Cardiac muscle cell (in vitro differentiated cells and primary cell): ENCODE measurements around the gene TSPYL2. TPM values are rescaled to one million over a fixed set of nuclear protein-coding genes. Genes with fewer than 3 reads are reported as not detected.
A peak's percentile ranks its signal among the peaks of the same experiment; 100 is the strongest.

Experiments used
- DNase-seq, 2 donors: peaks; one replicate each; pipeline versions ENCODE4 v3.0.0 to v3.0.0-alpha.2; 2010 to 2017; ENCODE audit warnings: low read depth in 1 of 2, low spot score in 1 of 2
- H3K27ac ChIP-seq: fragments of 200-600 bp; sonication (generic); 2 replicates; pipeline ENCODE4 v1.5.1; 2016
- H3K27me3 ChIP-seq: fragments of 200-600 bp; sonication (generic); 2 replicates; pipeline ENCODE4 v1.6.0; 2016; ENCODE audit warnings: control low read depth
- H3K36me3 ChIP-seq: fragments of 200-600 bp; sonication (generic); 2 replicates; pipeline ENCODE4 v1.5.1; 2016; ENCODE audit warnings: control low read depth
- H3K4me1 ChIP-seq: fragments of 200-600 bp; sonication (generic); 2 replicates; pipeline ENCODE4 v1.8.1; 2017; ENCODE audit warnings: low read depth, mild to moderate bottlenecking, mixed run types
- H3K4me3 ChIP-seq: fragments of 200-600 bp; sonication (generic); 2 replicates; pipeline ENCODE4 v1.5.1; 2016; ENCODE audit warnings: mild to moderate bottlenecking
- H3K9me3 ChIP-seq: fragments of 200-600 bp; sonication (generic); 2 replicates; pipeline ENCODE4 v1.5.1; 2017; ENCODE audit warnings: low read depth, mild to moderate bottlenecking, control low read depth
- polyA plus RNA-seq: library from polyadenylated mRNA; unstranded; fragments of >200 nt; fragmentation: Nextera tagmentation; extraction: Ambion mirVana; gene quantifications from 2 replicates; pipeline ENCODE4 v1.2.1, GENCODE V29; 2016
- total RNA-seq: library from RNA; depleted of rRNA; stranded (reverse); fragments of >200 nt; gene quantifications from 2 replicates; pipeline ENCODE4 v1.2.3, GENCODE V29; 2016
- TF ChIP-seq, protein P1 (sequence below): IDR thresholded peaks from 2 replicates; pipeline ENCODE4 v1.5.1; 2012; ENCODE audit warnings: low read depth, mild to moderate bottlenecking, low read length

Gene TSPYL2
- total and polyA plus RNA-seq, 2 experiments from 2014 or later = 36.8 to 50.8 TPM

DNA sequence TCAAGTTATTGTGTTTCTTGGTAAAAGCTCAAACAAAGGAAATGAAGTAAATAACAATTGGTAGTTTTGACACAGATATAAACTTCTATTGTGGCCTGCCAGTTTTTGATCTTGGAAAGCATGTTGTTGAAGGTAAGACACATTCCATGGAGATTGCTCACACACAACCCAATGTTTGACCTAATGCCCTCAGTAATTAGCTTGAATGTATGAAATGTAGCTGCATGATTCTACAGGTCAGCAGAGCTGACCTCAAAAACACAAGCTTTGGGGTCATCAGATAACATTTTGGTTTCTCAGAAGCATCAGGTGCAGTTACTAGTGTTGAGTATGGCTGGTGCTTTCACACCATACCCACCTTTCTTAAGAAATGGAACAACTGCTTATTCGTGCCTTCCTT is 17.1 kb upstream of the TSPYL2 start:
- TF ChIP-seq, protein P1, sequence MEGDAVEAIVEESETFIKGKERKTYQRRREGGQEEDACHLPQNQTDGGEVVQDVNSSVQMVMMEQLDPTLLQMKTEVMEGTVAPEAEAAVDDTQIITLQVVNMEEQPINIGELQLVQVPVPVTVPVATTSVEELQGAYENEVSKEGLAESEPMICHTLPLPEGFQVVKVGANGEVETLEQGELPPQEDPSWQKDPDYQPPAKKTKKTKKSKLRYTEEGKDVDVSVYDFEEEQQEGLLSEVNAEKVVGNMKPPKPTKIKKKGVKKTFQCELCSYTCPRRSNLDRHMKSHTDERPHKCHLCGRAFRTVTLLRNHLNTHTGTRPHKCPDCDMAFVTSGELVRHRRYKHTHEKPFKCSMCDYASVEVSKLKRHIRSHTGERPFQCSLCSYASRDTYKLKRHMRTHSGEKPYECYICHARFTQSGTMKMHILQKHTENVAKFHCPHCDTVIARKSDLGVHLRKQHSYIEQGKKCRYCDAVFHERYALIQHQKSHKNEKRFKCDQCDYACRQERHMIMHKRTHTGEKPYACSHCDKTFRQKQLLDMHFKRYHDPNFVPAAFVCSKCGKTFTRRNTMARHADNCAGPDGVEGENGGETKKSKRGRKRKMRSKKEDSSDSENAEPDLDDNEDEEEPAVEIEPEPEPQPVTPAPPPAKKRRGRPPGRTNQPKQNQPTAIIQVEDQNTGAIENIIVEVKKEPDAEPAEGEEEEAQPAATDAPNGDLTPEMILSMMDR = no peak
- no peak for DNase-seq
- Histone ChIP-seq H3K27ac (no peak overlapping the region), H3K27me3 (no peaks in the 10 kb centered on the region), H3K4me1 (no peaks in the 10 kb centered on the region), H3K9me3 (no peaks in the 10 kb centered on the region), H3K4me3 (no peak overlapping the region), H3K36me3 (no peaks in the 10 kb centered on the region)

DNA sequence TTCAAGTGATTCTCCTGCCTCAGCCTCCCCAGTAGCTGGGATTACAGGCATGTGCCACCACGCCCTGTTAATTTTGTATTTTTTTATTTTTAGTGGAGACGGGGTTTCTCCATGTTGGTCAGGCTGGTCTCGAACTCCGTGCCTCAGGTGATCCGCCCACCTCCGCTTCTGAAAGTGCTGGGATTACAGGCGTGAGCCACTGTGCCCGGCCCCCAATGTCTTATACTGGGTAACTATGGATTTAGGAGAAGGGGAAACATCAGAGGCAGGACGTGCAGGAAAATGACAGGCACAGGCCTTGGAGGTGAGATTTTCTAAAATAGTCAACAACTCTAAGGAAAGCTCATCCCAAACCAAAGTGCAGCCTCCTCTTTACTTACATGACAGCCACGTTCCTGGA is 11.1 kb upstream of the TSPYL2 start:
- Histone ChIP-seq H3K4me3 (no peak overlapping the region), H3K36me3 (no peaks in the 10 kb centered on the region), H3K4me1 (no peaks in the 10 kb centered on the region), H3K27ac (no peak overlapping the region), H3K27me3 (no peaks in the 10 kb centered on the region), H3K9me3 (no peaks in the 10 kb centered on the region)
- DNase-seq = no peak
- TF ChIP-seq, protein P1 = no peak

GRCh38 chrX:53071604-53072417 is 10.4 kb upstream of the TSPYL2 start:
- Histone ChIP-seq H3K4me3 (peak overlapping the region; percentile 21), H3K9me3 (no peaks in the 10 kb centered on the region), H3K27ac (no peak overlapping the region), H3K27me3 (no peaks in the 10 kb centered on the region), H3K4me1 (no peaks in the 10 kb centered on the region), H3K36me3 (no peaks in the 10 kb centered on the region)
- DNase-seq = peak; percentile 62 to 73
- TF ChIP-seq, protein P1 = peak; percentile 61

GRCh38 chrX:53072418-53073114 is 9.6 kb upstream of the TSPYL2 start:
- no peaks in the 10 kb centered on the region for H3K9me3 ChIP-seq
- no peaks in the 10 kb centered on the region for H3K27me3 ChIP-seq
- no peaks in the 10 kb centered on the region for H3K4me1 ChIP-seq
- DNase-seq = no peak
- H3K4me3 ChIP-seq = no peak overlapping the region
- H3K36me3 ChIP-seq = no peaks in the 10 kb centered on the region
- TF ChIP-seq, protein P1 = no peak
- no peak overlapping the region for H3K27ac ChIP-seq

- Histone ChIP-seq H3K27me3 (no peaks in the 10 kb centered on the region), H3K9me3 (no peaks in the 10 kb centered on the region), H3K4me3 (no peak overlapping the region), H3K4me1 (no peaks in the 10 kb centered on the region), H3K27ac (no peak overlapping the region), H3K36me3 (no peaks in the 10 kb centered on the region)
- DNase-seq = no peak
- TF ChIP-seq, protein P1 = no peak
Observed at GRCh38 chrX:53073115-53073586, 9.0 kb upstream of the TSPYL2 start.
